Stimulated activated CD8-positive, alpha-beta memory T cell treated with anti-CD3 and anti-CD28 coated beads, Interleukin-4, amount 100 ng/mL, for 1 hour (primary cell): ENCODE measurements around the gene ZFP28.
A peak's percentile ranks its signal among the peaks of the same experiment; 100 is the strongest.

Experiments used
- DNase-seq, 2 donors: peaks; one replicate each; pipeline ENCODE4 v3.0.0-alpha.2; 2020; ENCODE audit warnings: low read depth in 2 of 2, low spot score in 1 of 2

The ZFP28 gene

DNA sequence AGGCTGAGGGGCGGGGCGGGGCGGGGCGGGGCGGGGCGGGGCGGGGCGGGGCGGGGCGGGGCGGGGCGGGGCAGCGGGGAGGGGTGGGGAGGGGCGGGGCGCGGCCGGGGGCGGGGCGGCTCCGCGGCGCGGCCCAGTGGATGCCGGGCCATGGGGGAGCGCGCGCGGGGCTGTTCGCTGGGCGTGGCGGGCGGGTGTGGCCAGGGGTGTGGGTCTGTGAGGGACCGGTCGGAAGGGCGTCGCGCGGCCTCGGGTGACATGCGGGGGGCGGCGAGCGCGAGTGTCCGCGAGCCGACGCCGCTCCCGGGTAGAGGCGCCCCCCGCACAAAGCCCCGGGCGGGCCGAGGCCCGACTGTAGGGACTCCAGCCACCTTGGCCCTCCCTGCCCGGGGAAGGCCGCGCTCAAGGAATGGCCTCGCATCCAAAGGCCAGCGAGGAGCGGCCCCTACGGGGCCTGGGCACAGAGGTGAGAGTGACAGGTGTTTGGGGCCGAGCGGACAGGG, at the start of gene ZFP28:
Gene ZFP28 (plus strand): TSS at position 188 of the 503 bp plus-strand sequence. CDS start 71 bp downstream, at position 259.
- DNase-seq: peak in 1 of 2 donors; percentile 23

DNA sequence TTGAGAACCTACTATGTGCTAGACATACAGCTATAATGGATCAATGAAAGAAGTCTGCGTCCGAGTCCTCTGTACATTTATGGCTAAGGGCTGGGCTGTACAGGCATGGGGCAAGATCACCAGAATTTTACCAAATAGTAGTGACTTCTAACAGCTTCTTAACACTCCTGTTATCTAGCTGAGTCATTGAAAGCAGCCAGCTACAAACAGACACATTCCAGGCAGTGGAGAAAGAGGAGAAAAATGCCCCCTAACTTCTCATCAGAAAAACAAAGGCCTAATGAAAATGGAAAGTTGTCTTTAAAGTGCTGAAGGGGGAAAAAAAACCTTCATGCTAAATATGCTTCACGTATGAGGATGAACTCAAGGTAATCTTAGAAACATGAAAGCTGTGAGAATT, 47.3 kb upstream of the ZFP28 start:
- no peak for DNase-seq

DNA sequence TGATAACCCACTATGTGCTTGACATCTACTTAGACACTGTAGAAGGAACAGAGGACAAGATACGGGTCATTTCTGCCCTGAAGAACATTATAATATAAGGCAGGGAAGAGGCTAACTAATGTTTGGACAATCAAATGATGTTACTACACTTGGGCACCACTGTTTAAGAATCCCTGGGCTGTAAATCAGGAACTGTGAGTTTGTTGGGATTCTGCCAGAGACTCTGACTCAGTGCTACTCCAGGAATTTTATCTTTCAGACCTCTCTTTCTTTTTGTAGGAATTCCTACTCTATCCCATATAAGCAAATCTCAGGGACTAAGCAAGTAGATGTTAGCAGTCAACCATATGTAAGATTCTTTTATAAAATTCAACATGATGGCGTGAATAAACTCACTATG, 34.2 kb upstream of the ZFP28 start:
- no peak for DNase-seq

DNA sequence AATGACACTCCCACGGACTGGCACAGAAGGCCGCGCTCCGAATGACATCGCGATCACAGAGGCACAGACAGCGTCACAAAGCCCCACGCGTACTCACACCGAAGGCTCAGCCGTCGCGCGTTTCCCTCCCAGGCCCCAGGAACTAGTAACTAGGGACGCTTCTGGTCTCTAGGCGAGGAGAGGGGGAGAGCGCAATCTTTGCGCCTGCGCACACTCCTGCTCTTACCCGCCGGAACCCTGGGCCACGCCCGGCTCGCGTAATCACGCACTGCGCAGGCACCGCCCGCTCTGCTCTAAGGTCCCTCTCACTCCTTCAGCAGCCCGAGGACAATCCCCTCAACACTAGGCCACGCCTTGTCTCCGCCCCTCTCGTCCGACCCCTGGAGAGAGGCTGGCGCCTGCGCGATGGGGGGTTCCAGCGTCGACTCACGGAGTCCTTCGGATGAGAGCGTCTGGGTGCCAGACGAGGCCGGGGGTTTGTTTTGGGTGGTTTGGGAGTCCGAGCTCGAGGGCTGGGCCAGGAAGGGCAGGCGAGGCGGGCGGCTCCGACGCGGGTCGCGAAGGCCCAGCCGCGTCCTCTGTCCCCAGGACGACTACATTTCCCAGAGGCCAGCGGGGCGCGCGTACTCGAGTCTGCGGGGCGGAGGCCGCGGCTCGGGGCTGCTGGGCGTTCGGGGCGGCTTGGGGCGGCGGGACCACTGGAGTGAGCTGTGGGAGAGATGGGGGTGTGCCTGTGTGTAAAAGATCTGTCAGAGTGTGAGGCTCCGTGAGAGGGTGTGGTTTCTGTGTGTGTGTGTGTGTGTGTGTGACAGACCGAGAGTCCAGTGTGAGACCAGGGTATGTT, 31.1 kb upstream of the ZFP28 start, which contains the start of gene ZNF471:
Gene ZNF471 (plus strand): TSS at position 410 of the 844 bp plus-strand sequence. CDS start 3,717 bp downstream, outside the sequence.
- peak; percentile 42 to 68 for DNase-seq

DNA sequence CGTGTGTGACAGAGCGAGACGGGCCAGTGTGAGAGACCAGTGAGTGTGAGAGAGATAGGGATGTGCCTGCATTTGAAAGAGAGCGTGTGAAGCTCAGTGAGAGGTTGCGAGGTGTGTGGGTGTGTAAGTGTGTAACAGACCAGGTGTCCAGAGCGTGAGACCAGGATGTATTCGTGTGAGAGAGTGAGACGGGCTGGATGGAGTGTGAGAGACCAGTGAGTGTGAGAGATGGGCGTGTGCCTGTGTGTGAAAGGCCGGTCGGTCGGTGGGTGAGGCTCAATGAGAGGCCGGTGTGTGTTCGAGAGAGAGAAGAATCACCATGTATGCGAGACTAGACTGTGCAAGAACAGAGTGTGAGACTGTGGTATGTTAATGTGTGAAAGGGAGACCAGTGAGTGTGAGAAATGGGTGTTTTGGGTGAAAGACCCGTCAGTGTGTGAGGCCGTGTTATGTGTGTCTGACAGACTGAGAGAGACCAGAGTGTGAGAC, 30.4 kb upstream of the ZFP28 start:
- no peak for DNase-seq

DNA sequence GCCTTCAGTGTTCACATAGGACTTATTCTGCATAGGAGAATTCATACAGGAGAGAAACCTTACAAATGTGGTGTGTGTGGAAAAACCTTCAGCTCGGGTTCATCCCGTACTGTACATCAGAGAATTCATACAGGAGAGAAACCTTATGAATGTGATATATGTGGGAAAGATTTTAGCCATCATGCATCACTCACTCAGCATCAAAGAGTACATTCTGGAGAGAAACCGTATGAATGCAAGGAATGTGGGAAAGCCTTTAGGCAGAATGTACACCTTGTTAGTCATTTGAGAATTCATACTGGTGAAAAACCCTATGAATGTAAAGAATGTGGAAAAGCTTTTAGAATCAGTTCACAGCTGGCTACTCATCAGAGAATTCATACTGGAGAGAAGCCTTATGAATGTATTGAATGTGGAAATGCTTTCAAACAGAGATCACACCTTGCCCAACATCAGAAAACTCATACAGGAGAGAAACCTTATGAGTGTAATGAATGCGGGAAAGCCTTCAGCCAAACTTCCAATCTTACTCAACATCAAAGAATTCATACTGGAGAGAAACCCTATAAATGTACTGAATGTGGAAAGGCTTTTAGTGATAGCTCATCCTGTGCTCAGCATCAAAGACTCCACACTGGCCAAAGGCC, 13.4 kb upstream of the ZFP28 start:
- DNase-seq: no peak

DNA sequence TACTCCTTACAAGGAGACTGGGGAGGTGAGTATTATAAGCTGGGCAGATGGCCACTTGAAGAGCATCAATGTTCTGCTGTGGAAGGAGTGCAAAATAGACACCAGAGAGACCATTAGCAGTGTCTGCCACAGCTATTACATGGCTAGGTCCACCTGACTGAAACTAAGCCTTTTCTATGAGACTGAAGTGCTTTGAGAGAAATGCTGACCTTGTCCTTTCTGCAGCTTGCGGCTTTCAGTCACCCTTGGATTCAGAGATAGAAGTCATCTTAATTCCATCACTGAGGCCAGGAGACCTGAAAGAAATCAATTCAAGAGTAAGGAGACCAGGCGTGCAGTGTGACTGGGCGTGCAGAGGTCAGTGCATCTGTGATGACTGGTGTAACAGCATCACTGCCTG, 1.3 kb upstream of the ZFP28 start:
- DNase-seq: no peak

DNA sequence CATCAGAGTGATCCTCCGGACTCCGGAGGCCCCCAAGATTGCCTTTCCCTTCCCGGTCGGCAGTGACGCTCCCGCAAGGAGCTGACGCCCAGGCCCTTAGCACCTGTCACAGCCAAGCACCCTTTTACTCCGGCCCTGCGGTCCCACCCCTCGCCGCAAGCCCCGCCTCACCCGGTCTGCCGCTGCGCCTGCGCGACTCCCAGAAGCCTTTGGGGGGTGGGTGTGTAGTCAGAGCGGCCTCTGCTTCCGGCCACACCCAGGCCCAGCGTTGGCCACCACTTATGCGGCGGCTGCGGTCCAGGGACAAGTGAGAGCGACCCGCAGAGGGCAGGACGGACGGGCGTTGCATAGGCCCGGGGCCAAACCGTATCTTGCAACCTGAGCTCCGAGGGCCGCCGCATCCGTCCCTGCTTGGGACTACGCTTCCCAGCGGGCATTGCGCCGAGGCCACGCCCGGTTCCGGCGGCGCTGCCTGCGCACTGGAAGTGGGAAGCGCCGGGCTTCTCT, 441 bp upstream of the ZFP28 start:
- peak; percentile 65 to 78 for DNase-seq

DNA sequence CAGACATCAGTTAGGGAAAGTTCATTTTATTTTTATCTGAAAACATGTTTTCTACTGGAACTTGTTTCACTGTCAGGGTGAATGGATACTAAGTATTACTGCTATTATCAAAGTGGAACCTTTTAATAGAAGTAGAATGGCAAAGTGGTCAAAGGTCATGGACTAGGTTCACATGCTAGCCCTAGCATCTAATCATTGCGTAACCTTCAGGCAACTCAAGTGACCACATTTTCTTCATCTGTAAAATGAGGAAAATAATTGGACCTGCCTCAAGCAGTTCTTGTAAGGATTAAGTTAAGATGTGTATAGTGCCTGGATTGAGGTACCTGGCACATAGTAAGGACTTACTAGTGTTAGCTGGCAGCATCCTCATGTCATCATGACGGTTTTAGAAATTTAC, 5.0 kb downstream of the ZFP28 start:
- no peak for DNase-seq

DNA sequence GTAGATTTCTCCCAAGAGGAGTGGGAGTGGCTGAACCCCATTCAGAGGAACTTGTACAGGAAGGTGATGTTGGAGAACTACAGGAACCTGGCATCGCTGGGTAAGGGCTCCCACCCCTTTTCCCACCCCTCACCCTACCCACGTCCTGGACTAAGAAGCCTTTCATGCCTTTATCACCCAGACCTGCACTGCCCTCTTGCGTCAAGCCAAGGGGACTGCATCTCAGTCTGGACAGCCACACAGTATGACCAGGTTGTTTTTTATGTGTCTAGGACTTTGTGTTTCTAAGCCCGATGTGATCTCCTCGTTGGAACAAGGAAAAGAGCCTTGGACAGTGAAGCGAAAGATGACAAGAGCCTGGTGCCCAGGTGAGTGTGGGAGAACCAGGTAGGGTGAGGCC, 8.8 kb downstream of the ZFP28 start:
- DNase-seq: no peak

DNA sequence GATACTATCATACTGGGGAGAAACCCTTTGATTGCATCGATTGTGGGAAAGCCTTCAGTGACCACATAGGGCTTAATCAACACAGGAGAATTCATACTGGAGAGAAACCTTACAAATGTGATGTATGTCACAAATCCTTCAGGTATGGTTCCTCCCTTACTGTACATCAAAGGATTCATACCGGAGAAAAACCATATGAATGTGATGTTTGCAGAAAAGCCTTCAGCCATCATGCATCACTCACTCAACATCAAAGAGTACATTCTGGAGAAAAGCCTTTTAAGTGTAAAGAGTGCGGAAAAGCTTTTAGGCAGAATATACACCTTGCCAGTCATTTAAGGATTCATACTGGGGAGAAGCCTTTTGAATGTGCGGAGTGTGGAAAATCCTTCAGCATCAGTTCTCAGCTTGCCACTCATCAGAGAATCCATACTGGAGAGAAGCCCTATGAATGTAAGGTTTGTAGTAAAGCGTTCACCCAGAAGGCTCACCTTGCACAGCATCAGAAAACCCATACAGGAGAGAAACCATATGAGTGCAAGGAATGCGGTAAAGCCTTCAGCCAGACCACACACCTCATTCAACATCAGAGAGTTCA, 15.6 kb downstream of the ZFP28 start:
- no peak for DNase-seq

DNA sequence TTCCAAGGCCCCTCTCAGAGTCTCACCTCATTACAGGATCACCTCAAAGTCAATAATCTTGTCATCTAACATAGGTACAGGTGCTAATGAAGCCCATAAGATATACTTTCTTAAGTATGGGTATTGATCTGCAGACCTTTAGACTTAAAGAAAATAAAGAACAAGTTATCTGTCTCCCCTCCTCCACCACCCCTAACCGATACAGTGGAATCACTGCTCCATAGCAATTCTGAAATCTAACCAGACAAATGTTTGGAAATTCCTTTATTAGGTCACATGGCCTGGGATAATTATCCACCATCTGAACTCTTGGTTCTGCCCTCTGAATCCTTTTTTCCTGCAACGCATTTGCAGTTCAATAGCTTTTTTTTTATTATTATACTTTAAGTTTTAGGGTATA, 24.0 kb downstream of the ZFP28 start:
- DNase-seq: no peak

DNA sequence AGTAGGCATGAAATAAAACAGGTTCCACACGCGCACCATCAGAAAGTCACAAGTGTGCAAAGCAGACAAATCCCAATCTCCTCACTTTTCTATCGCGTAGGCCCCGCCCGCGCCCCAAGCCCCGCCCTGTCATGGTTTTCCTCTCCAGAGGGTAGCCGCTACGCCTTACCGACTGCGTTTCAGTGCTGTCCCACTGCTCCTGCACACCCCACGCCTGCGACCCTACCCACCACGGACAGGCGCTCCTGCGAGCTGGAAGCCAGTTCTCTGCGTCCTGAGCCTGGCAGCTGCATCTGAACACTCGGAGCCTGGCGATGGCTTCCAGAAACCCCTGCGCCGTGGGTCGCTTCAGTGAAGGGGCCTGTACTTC, 28.1 kb downstream of the ZFP28 start:
- no peak for DNase-seq

DNA sequence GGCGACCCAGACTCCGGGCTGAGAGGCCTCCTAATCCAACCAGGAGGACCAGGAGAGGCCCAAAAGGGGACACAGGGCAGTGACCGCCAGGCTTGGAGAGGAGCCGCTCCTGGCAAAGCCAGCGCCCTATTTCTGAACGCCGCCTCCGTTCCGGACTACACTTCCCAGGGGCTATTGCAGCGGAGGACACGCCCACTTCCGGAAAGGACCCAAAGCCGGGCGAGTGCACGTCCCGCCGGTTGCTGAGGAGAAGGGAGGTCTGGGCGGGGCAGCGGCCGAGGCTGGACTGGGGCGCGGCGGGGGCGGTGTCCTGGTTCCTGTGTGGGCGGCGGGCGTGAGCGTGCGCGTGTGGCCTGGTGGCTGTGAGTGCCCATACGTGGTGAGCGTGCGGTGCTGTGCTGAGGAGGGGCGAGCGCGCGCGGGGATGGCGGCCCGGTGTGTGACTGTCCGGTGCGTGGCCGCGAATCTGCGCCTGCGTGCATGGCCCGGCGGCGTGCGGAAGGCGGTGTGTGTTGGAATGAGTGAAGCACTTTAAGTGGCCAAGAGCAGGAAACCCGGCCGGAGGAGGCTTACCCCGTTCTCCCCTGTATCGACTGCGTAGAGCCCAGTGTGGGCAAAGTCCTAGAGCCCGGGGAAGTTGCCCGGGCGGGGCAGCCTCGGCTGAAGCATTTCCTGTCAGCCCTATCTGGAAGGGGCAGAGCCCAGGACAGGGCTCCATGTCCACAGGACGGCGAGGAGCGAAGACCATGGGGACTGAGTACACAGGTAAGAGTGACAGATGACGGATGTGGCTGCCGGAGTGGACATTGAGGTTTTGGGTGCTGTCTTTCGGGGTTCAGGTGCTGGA, 28.7 kb downstream of the ZFP28 start, which contains the start of gene ZNF470:
Gene ZNF470 (plus strand): TSS at position 195 of the 847 bp plus-strand sequence. CDS start 2,844 bp downstream, outside the sequence.
- peak; percentile 71 to 77 for DNase-seq

DNA sequence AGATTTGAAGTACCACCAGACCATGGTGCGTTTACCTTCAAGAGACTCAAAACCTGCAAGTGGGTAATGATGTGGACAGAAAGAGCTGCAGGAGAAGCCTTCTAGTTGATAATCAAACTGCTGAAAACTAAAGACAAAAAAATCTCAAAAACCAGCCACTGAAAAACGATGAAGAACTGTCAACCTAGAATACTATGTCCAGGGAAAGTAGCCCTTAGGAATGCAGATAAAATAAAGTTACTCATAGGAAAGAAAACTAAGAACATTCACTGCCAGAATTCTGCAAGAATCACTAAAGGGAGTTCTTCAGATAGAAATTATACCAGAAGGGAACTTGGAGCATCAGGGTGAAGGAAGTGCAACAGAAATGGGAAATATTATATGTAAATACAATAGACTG, 33.8 kb downstream of the ZFP28 start:
- no peak for DNase-seq

DNA sequence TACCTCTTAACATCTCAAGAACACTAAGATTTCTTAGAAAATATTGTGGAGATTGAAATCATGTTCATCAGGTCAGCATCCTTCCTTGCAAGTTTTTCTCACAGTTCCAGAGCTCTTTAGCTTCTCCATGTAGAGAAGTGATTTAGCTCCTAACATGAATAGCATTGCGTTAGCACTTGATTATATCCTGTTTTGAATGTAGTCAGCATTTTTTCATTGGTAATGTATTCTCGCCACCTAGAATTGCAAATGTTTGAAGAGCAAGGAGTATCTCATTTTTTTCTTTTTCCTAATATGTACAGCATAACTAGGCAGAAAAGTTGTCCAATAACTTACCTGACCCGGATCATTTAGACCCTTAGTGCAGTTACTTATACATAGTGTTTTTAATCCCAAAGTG, 35.2 kb downstream of the ZFP28 start:
- no peak for DNase-seq

DNA sequence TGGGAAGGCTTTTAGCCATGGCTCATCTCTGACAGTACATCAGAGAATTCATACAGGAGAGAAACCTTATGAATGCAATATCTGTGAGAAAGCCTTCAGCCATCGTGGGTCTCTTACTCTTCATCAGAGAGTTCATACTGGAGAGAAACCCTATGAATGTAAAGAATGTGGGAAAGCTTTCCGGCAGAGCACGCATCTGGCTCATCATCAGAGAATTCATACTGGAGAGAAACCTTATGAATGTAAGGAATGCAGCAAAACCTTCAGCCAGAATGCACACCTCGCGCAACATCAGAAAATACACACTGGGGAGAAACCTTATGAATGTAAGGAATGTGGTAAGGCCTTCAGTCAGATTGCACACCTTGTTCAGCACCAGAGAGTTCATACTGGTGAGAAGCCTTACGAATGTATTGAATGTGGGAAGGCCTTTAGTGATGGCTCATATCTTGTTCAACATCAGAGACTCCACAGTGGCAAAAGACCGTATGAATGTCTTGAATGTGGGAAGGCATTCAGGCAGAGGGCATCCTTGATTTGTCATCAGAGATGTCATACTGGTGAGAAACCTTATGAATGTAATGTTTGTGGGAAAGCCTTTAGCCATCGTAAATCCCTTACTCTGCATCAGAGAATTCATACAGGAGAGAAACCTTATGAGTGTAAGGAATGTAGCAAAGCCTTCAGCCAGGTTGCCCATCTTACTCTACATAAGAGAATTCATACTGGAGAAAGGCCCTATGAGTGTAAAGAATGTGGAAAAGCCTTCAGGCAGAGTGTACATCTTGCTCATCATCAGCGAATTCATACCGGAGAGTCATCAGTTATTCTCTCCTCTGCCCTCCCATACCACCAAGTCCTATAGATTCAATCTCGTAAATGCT, 39.2 kb downstream of the ZFP28 start:
- no peak for DNase-seq

DNA sequence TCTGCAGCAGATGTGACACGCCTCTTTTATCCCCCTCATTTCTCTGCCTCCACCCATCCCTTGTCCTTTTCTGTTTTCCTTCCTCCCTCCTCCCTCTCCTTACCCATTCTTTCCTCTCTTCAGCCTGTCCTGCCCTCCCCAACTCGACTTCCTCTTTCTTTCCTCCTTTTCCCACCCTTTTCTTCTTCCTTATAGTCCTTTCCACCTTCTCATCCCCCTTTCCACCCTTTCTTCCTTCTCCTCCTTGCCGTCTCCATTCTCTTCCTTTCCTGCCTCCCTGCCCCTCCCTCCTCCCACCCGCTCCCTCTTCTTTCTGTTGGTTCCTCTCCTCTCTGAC, 55.7 kb downstream of the ZFP28 start:
- DNase-seq: no peak

DNA sequence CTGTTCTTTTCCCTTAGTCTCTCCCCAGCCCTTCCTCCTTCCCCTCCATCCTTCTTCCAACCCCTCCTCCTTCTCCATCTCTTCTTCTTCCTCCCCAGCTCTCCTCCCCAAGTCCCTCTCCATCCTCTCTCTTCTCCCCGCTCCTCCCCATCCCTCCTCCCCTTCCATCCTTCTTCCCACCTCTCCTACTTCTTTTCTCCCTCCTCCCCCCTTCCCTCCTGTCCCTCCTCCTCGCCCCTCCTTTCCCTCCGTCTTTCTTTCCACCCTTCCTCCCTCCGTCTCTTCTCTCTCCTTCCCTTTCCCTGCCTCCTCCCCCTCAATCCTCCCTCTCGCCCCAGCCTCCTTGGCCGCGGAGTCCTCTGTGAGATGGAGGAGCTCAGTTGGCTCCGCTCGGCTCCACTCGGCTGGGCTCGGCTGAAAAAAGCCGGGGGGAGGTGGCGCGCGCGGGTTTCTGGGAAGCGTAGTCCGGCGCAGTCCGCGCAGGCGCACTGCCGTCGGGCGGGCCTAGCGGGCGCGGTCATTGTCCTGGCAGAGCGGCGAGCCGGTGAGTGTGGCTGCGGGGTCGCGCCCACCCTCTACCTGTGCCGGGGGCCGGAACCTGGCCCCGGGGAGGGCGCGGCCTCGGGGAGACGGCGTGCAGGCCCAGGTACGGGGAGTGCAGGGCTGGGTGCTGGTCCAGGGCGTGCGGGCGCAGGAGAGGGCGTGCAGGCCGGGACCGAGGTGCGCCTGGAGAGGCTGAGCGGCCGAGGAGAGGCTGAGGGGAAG, 56.2 kb downstream of the ZFP28 start, which contains the start of gene ZNF71:
Gene ZNF71 (plus strand): TSS at position 520 of the 765 bp plus-strand sequence. CDS start 6,257 bp downstream, outside the sequence.
- DNase-seq: peak; percentile 64 to 83
